Measurements from ENCODE around the gene IPMK. TPM values are rescaled to one million over a fixed set of nuclear protein-coding genes. Genes with fewer than 3 reads are reported as not detected.

The IPMK gene
- total and polyA plus RNA-seq, 9 of the 15 experiments (the other 6 are each of a cell fraction or from before 2014, with no cell fraction given) = 0.98 to 4.4 (median 2.7) TPM

DNA sequence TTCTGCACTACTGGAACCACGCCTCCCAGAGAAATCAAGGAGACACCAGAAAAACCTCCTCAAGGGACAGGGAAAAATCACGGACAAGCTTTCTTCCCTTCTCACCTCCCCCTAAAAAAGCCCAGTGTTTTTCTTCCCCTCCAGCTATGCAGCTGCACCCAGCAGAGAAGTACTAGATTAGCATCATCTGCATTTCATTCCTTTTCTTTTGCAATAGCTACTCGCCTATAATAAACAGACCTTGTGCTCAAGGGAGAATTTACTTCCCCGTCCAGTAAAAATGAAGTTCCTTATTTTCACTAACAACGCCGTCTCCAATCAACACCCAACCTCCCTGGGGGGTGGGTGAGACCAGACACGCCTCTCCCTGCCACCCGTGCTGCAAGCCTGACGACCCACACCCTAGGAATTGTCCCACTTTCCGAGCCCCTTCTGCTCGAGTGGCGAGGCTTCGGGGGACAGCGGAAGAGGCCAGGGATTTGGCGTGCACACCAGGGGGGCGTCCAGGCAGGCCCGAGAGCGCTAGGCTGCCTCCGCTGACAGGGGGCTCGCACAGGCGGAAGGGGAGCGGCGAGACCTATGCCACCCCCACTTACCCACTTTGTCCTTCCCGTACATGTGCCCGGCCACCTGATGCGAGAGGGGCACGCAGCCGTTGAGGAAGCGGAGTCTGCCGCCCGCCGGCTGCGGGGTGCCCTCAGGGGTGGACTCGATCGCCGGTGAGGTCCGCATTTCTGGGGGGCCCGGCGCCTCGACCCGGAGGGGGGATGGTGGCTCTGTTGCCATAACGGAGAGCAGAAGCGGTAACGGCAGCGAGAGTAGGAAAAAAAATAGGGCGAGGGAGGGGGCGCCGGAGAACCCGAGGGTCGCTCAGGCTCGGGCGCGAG is 625 bp downstream of the IPMK start (continued):
- TF ChIP-seq, protein P1, sequence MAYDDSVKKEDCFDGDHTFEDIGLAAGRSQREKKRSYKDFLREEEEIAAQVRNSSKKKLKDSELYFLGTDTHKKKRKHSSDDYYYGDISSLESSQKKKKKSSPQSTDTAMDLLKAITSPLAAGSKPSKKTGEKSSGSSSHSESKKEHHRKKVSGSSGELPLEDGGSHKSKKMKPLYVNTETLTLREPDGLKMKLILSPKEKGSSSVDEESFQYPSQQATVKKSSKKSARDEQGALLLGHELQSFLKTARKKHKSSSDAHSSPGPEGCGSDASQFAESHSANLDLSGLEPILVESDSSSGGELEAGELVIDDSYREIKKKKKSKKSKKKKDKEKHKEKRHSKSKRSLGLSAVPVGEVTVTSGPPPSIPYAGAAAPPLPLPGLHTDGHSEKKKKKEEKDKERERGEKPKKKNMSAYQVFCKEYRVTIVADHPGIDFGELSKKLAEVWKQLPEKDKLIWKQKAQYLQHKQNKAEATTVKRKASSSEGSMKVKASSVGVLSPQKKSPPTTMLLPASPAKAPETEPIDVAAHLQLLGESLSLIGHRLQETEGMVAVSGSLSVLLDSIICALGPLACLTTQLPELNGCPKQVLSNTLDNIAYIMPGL (CRISPR knock-in tag; IDR thresholded peaks at IDR 0.05) = no peak
- no peak for TF ChIP-seq TAF15 (IDR thresholded peaks at IDR 0.05; ENCODE audit: low read depth, low read length)
- TF ChIP-seq MAZ (CRISPR knock-in tag; conservative IDR thresholded peaks at IDR 0.05 in 1 of 2, IDR thresholded peaks at IDR 0.05 in 1 of 2) = peak; percentile 16 to 56; a peak in 3 of 4 replicates
- TF ChIP-seq SUPT5H (IDR thresholded peaks at IDR 0.05) = no peak
- no peak for TF ChIP-seq KLF13 (tag; IDR thresholded peaks at IDR 0.05; ENCODE audit: borderline replicate concordance, low read depth)
- no peak for TF ChIP-seq ZNF121 (CRISPR knock-in tag; conservative IDR thresholded peaks at IDR 0.05)
- peak; percentile 28 to 63; a peak in 2 of 4 replicates for TF ChIP-seq MNT (conservative IDR thresholded peaks at IDR 0.05)
- no peak for TF ChIP-seq SP2 (IDR thresholded peaks at IDR 0.05; ENCODE audit: extremely low read depth, low read depth, low read length, poor library complexity, severe bottlenecking)
- no peak for TF ChIP-seq TBL1XR1 (IDR thresholded peaks at IDR 0.05; ENCODE audit: low read length in 2 of 2)
- TF ChIP-seq, protein P2, sequence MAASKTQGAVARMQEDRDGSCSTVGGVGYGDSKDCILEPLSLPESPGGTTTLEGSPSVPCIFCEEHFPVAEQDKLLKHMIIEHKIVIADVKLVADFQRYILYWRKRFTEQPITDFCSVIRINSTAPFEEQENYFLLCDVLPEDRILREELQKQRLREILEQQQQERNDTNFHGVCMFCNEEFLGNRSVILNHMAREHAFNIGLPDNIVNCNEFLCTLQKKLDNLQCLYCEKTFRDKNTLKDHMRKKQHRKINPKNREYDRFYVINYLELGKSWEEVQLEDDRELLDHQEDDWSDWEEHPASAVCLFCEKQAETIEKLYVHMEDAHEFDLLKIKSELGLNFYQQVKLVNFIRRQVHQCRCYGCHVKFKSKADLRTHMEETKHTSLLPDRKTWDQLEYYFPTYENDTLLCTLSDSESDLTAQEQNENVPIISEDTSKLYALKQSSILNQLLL (CRISPR knock-in tag; IDR thresholded peaks at IDR 0.05; ENCODE audit: borderline replicate concordance) = no peak
- TF ChIP-seq, protein P3, sequence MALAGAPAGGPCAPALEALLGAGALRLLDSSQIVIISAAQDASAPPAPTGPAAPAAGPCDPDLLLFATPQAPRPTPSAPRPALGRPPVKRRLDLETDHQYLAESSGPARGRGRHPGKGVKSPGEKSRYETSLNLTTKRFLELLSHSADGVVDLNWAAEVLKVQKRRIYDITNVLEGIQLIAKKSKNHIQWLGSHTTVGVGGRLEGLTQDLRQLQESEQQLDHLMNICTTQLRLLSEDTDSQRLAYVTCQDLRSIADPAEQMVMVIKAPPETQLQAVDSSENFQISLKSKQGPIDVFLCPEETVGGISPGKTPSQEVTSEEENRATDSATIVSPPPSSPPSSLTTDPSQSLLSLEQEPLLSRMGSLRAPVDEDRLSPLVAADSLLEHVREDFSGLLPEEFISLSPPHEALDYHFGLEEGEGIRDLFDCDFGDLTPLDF (CRISPR knock-in tag; IDR thresholded peaks at IDR 0.05) = no peak
- no peak for TF ChIP-seq RAD21 (CRISPR knock-in tag; conservative IDR thresholded peaks at IDR 0.05 in 1 of 2, IDR thresholded peaks at IDR 0.05 in 1 of 2)
- peak; percentile 68; the same call in 1 of the 2 replicates for TF ChIP-seq KAT7 (CRISPR knock-in tag; IDR thresholded peaks at IDR 0.05; ENCODE audit: borderline replicate concordance)
- TF ChIP-seq, protein P4, sequence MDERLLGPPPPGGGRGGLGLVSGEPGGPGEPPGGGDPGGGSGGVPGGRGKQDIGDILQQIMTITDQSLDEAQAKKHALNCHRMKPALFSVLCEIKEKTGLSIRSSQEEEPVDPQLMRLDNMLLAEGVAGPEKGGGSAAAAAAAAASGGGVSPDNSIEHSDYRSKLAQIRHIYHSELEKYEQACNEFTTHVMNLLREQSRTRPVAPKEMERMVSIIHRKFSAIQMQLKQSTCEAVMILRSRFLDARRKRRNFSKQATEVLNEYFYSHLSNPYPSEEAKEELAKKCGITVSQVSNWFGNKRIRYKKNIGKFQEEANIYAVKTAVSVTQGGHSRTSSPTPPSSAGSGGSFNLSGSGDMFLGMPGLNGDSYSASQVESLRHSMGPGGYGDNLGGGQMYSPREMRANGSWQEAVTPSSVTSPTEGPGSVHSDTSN (CRISPR knock-in tag; IDR thresholded peaks at IDR 0.05; ENCODE audit: low read depth) = no peak
- TF ChIP-seq, protein P4 (tag; conservative IDR thresholded peaks at IDR 0.05; ENCODE audit: low read depth) = no peak
